ENCODE results near the gene SNAP23. TPM values are rescaled to one million over a fixed set of nuclear protein-coding genes. Genes with fewer than 3 reads are reported as not detected.
"Not testable (repeated sequence)": the region's sequence is repeated elsewhere in the genome, so short reads cannot be mapped to it uniquely, and the experiment has no call there.

Gene SNAP23
- polyA plus RNA-seq, 1 donor from 2014 or later, result 40.7 TPM

DNA sequence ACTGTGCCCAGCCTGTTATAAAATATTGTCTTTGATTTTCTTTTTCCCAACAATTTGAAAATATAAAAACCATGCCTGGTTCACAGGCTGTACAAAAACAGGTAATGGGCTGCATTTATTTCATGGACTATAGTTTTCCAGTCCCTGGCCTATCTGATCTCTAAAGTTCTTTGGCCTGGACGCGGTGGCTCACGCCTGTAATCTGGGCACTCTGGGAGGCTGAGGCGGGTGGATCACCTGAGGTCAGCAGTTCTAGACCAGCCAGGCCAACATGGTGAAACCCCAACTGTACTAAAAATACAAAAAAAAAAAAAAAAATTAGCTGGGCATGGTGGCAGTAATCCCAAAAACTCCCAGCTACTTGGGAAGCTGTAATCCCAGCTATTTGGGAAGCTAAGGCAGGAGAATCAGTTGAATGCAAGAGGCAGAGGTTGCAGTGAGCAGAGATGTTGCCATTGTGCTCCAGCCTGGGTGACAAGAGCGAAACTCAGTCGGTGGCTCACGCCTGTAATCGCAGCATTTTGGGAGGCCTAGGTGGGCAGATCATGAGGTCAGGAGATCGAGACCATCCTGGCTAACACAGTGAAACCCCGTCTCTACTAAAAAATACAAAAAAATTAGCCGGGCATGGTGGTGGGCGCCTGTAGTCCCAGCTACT, 61.2 kb downstream of the SNAP23 start:
- not testable (repeated sequence) for H3K27me3 ChIP-seq (ENCODE audit: insufficient read depth, low read depth, low read length); H3K9ac ChIP-seq (ENCODE audit: low read length); H2AFZ ChIP-seq (ENCODE audit: low read depth, low read length); H3K27ac ChIP-seq (ENCODE audit: low read length); H3K4me3 ChIP-seq (ENCODE audit: low read length); H3F3A ChIP-seq (ENCODE audit: insufficient read depth, low read length, poor library complexity, severe bottlenecking); H3K79me2 ChIP-seq (replicated peaks; ENCODE audit: insufficient read depth, low read length); H4K20me1 ChIP-seq (ENCODE audit: insufficient read depth); H3K9me3 ChIP-seq (ENCODE audit: low read length); H3K9me2 ChIP-seq (ENCODE audit: insufficient read depth, low read length); H3K36me3 ChIP-seq (ENCODE audit: insufficient read depth, low read length); H3K4me2 ChIP-seq (ENCODE audit: low read length)

DNA sequence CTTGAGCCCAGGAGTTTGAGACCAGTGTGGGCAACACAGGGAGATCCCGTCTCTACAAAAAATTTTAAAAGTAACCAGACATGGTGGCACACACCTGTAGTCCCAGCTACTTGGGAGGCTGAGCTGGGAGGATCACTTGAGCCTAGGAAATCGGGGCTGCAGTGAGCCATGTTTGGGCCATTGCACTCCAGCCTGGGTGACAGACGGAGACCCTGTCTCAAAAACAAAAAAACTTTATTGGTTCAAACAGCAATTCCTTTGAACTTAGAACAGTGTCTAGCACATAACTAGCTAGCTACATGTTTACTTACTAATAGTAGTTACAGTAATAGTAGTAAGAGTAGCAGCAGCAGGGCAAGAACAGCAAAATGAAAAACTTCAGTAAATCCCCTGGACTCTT, 63.3 kb downstream of the SNAP23 start:
- Histone ChIP-seq H4K20me1 (ENCODE audit: insufficient read depth) (no peaks in the 10 kb centered on the region), H3K9me3 (ENCODE audit: low read length) (no peaks in the 10 kb centered on the region), H3K9ac (ENCODE audit: low read length) (no peak overlapping the region), H3F3A (ENCODE audit: insufficient read depth, low read length, poor library complexity, severe bottlenecking) (no peaks in the 10 kb centered on the region), H3K27me3 (ENCODE audit: insufficient read depth, low read depth, low read length) (no peaks in the 10 kb centered on the region), H3K4me2 (ENCODE audit: low read length) (no peak overlapping the region), H3K27ac (ENCODE audit: low read length) (no peak overlapping the region), H3K4me3 (ENCODE audit: low read length) (no peak overlapping the region), H2AFZ (ENCODE audit: low read depth, low read length) (no peak overlapping the region), H3K9me2 (ENCODE audit: insufficient read depth, low read length) (no peaks in the 10 kb centered on the region), H3K36me3 (ENCODE audit: insufficient read depth, low read length) (no peaks in the 10 kb centered on the region), H3K79me2 (replicated peaks; ENCODE audit: insufficient read depth, low read length) (no peaks in the 10 kb centered on the region)
- TF ChIP-seq EZH2 (IDR thresholded peaks at IDR 0.05; ENCODE audit: borderline replicate concordance, insufficient read depth, low read length, poor library complexity, severe bottlenecking), result no peak
- TF ChIP-seq MXI1 (conservative IDR thresholded peaks at IDR 0.05; ENCODE audit: poor library complexity, severe bottlenecking), result no peak
- TF ChIP-seq SMC3 (conservative IDR thresholded peaks at IDR 0.05; ENCODE audit: poor library complexity), result no peak

GRCh38 chr15:42575188-42576039, 80.0 kb downstream of the SNAP23 start, which contains the start of gene STARD9:
Gene STARD9 (plus strand): TSS chr15:42575606. CDS start chr15:42575716, 110 bp downstream.
- peak within 1 kb of the TSS; percentile 65 for H2AFZ ChIP-seq (ENCODE audit: low read depth, low read length)
- no peaks in the 10 kb centered on the region for H4K20me1 ChIP-seq (ENCODE audit: insufficient read depth)
- H3K79me2 ChIP-seq (replicated peaks; ENCODE audit: insufficient read depth, low read length), result no peaks in the 10 kb centered on the region
- H3K9me3 ChIP-seq (ENCODE audit: low read length), result no peaks in the 10 kb centered on the region
- H3K4me3 ChIP-seq (ENCODE audit: low read length), result peak within 1 kb of the TSS; percentile 95
- no peaks in the 10 kb centered on the region for H3K27me3 ChIP-seq (ENCODE audit: insufficient read depth, low read depth, low read length)
- TF ChIP-seq TAF1 (IDR thresholded peaks at IDR 0.05; ENCODE audit: low read depth) (no peak), EP300 (conservative IDR thresholded peaks at IDR 0.05; ENCODE audit: poor library complexity, severe bottlenecking) (no peak), SMC3 (conservative IDR thresholded peaks at IDR 0.05; ENCODE audit: poor library complexity) (no peak), POLR2AphosphoS5 (IDR thresholded peaks at IDR 0.05) (peak; percentile 32), MXI1 (conservative IDR thresholded peaks at IDR 0.05; ENCODE audit: poor library complexity, severe bottlenecking) (peak; percentile 68), EZH2 (IDR thresholded peaks at IDR 0.05; ENCODE audit: borderline replicate concordance, insufficient read depth, low read length, poor library complexity, severe bottlenecking) (no peak), RAD21 (conservative IDR thresholded peaks at IDR 0.05) (peak; percentile 22)
- TF ChIP-seq, protein P1, sequence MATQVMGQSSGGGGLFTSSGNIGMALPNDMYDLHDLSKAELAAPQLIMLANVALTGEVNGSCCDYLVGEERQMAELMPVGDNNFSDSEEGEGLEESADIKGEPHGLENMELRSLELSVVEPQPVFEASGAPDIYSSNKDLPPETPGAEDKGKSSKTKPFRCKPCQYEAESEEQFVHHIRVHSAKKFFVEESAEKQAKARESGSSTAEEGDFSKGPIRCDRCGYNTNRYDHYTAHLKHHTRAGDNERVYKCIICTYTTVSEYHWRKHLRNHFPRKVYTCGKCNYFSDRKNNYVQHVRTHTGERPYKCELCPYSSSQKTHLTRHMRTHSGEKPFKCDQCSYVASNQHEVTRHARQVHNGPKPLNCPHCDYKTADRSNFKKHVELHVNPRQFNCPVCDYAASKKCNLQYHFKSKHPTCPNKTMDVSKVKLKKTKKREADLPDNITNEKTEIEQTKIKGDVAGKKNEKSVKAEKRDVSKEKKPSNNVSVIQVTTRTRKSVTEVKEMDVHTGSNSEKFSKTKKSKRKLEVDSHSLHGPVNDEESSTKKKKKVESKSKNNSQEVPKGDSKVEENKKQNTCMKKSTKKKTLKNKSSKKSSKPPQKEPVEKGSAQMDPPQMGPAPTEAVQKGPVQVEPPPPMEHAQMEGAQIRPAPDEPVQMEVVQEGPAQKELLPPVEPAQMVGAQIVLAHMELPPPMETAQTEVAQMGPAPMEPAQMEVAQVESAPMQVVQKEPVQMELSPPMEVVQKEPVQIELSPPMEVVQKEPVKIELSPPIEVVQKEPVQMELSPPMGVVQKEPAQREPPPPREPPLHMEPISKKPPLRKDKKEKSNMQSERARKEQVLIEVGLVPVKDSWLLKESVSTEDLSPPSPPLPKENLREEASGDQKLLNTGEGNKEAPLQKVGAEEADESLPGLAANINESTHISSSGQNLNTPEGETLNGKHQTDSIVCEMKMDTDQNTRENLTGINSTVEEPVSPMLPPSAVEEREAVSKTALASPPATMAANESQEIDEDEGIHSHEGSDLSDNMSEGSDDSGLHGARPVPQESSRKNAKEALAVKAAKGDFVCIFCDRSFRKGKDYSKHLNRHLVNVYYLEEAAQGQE (IDR thresholded peaks at IDR 0.05; ENCODE audit: borderline replicate concordance), result no peak
- TF ChIP-seq, protein P2, sequence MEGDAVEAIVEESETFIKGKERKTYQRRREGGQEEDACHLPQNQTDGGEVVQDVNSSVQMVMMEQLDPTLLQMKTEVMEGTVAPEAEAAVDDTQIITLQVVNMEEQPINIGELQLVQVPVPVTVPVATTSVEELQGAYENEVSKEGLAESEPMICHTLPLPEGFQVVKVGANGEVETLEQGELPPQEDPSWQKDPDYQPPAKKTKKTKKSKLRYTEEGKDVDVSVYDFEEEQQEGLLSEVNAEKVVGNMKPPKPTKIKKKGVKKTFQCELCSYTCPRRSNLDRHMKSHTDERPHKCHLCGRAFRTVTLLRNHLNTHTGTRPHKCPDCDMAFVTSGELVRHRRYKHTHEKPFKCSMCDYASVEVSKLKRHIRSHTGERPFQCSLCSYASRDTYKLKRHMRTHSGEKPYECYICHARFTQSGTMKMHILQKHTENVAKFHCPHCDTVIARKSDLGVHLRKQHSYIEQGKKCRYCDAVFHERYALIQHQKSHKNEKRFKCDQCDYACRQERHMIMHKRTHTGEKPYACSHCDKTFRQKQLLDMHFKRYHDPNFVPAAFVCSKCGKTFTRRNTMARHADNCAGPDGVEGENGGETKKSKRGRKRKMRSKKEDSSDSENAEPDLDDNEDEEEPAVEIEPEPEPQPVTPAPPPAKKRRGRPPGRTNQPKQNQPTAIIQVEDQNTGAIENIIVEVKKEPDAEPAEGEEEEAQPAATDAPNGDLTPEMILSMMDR (IDR thresholded peaks at IDR 0.05; ENCODE audit: poor library complexity, severe bottlenecking), result no peak
- no peaks in the 10 kb centered on the region for H3K9me2 ChIP-seq (ENCODE audit: insufficient read depth, low read length)
- peak within 1 kb of the TSS; percentile 64 for H3K9ac ChIP-seq (ENCODE audit: low read length)
- no peaks in the 10 kb centered on the region for H3K36me3 ChIP-seq (ENCODE audit: insufficient read depth, low read length)
- no peaks in the 10 kb centered on the region for H3F3A ChIP-seq (ENCODE audit: insufficient read depth, low read length, poor library complexity, severe bottlenecking)
- peak within 1 kb of the TSS; percentile 49 for H3K4me2 ChIP-seq (ENCODE audit: low read length)
- H3K27ac ChIP-seq (ENCODE audit: low read length), result no peak within 1 kb of the TSS
